SHP77 (cell line): ENCODE results near the gene CCN6.

Experiments
- DNase-seq, 2 experiments: peaks; one replicate each; lab custom pipeline; 2025; lab: John Stamatoyannopoulos, UW

CCN6 gene

GRCh38 chr6:112117554-112117953 lies 63.6 kb downstream of the CCN6 start:
- DNase-seq = no peak

- DNase-seq = no peak
Measured at GRCh38 chr6:112118034-112118433, 64.1 kb downstream of the CCN6 start.
